Measurements from ENCODE around the gene ZDHHC4. TPM values are rescaled to one million over a fixed set of nuclear protein-coding genes. Genes with fewer than 3 reads are reported as not detected.

Gene ZDHHC4
- total RNA-seq, 3 donors from 2014 or later (not counting 1 experiment from before 2014, with no cell fraction given): 29.4 to 37.6 (median 35.3) TPM

GRCh38 chr7:6608081-6608480 lies 30.8 kb downstream of the ZDHHC4 start:
- no peaks in the 10 kb centered on the region for H3K27me3 Mint-ChIP-seq (ENCODE audit: low read depth in 2 of 2)
- H3K9me3 Mint-ChIP-seq: no peaks in the 10 kb centered on the region
- no peaks in the 10 kb centered on the region for H3K36me3 Mint-ChIP-seq
- 95% methylated on average over 26 of the region's 27 CpGs for WGBS (ENCODE audit: insufficient coverage)
- no peak for TF ChIP-seq CTCF (IDR thresholded peaks at IDR 0.05)
- no peak overlapping the region for H3K4me3 ChIP-seq (ENCODE audit: low read length)
- no peak for DNase-seq
- no peak overlapping the region for H3K27ac Mint-ChIP-seq
- H3K27me3 ChIP-seq (ENCODE audit: control insufficient read depth, insufficient read depth, low read length): no peaks in the 10 kb centered on the region
- no peaks in the 10 kb centered on the region for H3K4me1 ChIP-seq (ENCODE audit: control insufficient read depth, insufficient read depth, low read length)
- H3K4me3 Mint-ChIP-seq: no peak overlapping the region
- H3K4me1 Mint-ChIP-seq: peaks cover 0 to 13% of the 10 kb centered on the region in 2 donors
- intact Hi-C loops (cut with micrococcal nuclease): no loop called here
- no peak overlapping the region for H3K27ac ChIP-seq (ENCODE audit: low read length)
- ATAC-seq: no peak
- H3K36me3 ChIP-seq (ENCODE audit: control insufficient read depth, insufficient read depth, low read length): peaks cover 9% of the 10 kb centered on the region
- H3K9me3 ChIP-seq (ENCODE audit: control insufficient read depth, insufficient read depth, low read length): no peaks in the 10 kb centered on the region

DNA sequence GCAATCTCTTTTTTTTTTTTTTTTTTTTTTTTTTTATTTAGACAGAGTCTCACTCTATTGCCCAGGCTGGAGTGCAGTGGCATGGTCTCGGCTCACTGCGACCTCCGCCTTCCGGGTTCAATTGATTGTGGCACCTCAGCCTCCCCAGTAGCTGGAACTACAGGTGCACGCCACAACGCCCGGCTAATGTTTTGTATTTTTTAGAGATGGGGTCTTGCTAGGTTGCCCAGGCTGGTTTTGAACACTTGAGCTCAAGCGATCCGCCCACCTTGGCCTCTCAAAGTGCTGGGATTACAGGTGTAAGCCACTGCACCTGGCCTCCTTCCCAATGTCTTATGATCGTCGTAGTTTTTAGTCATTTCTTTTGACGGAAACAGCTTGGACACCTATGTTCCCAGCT lies 31.5 kb downstream of the ZDHHC4 start:
- Mint-ChIP-seq H3K27me3 (ENCODE audit: low read depth in 2 of 2) (no peaks in the 10 kb centered on the region), H3K4me3 (no peak overlapping the region), H3K36me3 (no peaks in the 10 kb centered on the region), H3K4me1 (peaks cover 0 to 13% of the 10 kb centered on the region in 2 donors), H3K27ac (no peak overlapping the region), H3K9me3 (no peaks in the 10 kb centered on the region)
- intact Hi-C loops (cut with micrococcal nuclease): no loop called here
- Histone ChIP-seq H3K36me3 (ENCODE audit: control insufficient read depth, insufficient read depth, low read length) (peaks cover 9% of the 10 kb centered on the region), H3K4me1 (ENCODE audit: control insufficient read depth, insufficient read depth, low read length) (no peaks in the 10 kb centered on the region), H3K4me3 (ENCODE audit: low read length) (no peak overlapping the region), H3K9me3 (ENCODE audit: control insufficient read depth, insufficient read depth, low read length) (no peaks in the 10 kb centered on the region), H3K27me3 (ENCODE audit: control insufficient read depth, insufficient read depth, low read length) (no peaks in the 10 kb centered on the region), H3K27ac (ENCODE audit: low read length) (no peak overlapping the region)
- no peak for TF ChIP-seq CTCF (IDR thresholded peaks at IDR 0.05)
- ATAC-seq (no peak), DNase-seq (no peak)
- 98% methylated on average over 12 of the region's 12 CpGs for WGBS (ENCODE audit: insufficient coverage)

- peaks cover 21% of the 10 kb centered on the region for H3K4me1 ChIP-seq (ENCODE audit: control insufficient read depth, insufficient read depth, low read length)
- WGBS (ENCODE audit: insufficient coverage): 82% methylated on average over 5 of the region's 7 CpGs
- no peaks in the 10 kb centered on the region for H3K27me3 ChIP-seq (ENCODE audit: control insufficient read depth, insufficient read depth, low read length)
- H3K27ac Mint-ChIP-seq: no peak overlapping the region
- H3K36me3 ChIP-seq (ENCODE audit: control insufficient read depth, insufficient read depth, low read length): no peaks in the 10 kb centered on the region
- no peak overlapping the region for H3K27ac ChIP-seq (ENCODE audit: low read length)
- no peaks in the 10 kb centered on the region for H3K9me3 ChIP-seq (ENCODE audit: control insufficient read depth, insufficient read depth, low read length)
- no peak for DNase-seq
- peaks cover 10 to 24% of the 10 kb centered on the region in 2 donors for H3K4me1 Mint-ChIP-seq
- TF ChIP-seq CTCF (IDR thresholded peaks at IDR 0.05): no peak
- no peaks in the 10 kb centered on the region for H3K9me3 Mint-ChIP-seq
- H3K27me3 Mint-ChIP-seq (ENCODE audit: low read depth in 2 of 2): peaks cover 0 to 3% of the 10 kb centered on the region in 2 donors
- H3K4me3 Mint-ChIP-seq: no peak overlapping the region
- no peaks in the 10 kb centered on the region for H3K36me3 Mint-ChIP-seq
- ATAC-seq: no peak
- no peak overlapping the region for H3K4me3 ChIP-seq (ENCODE audit: low read length)
- intact Hi-C loops (cut with micrococcal nuclease): no loop called here
Observed at GRCh38 chr7:6612819-6613218, 35.6 kb downstream of the ZDHHC4 start.

- no peak overlapping the region for H3K4me3 Mint-ChIP-seq
- no peaks in the 10 kb centered on the region for H3K27me3 ChIP-seq (ENCODE audit: control insufficient read depth, insufficient read depth, low read length)
- no peak overlapping the region for H3K27ac ChIP-seq (ENCODE audit: low read length)
- H3K36me3 ChIP-seq (ENCODE audit: control insufficient read depth, insufficient read depth, low read length): no peaks in the 10 kb centered on the region
- H3K27ac Mint-ChIP-seq: no peak overlapping the region
- intact Hi-C loops (cut with micrococcal nuclease): no loop called here
- TF ChIP-seq CTCF (IDR thresholded peaks at IDR 0.05): no peak
- WGBS (ENCODE audit: insufficient coverage): 61% methylated on average over 2 of the region's 2 CpGs
- no peaks in the 10 kb centered on the region for H3K36me3 Mint-ChIP-seq
- ATAC-seq (no peak), DNase-seq (no peak)
- no peaks in the 10 kb centered on the region for H3K9me3 ChIP-seq (ENCODE audit: control insufficient read depth, insufficient read depth, low read length)
- peaks cover 10 to 24% of the 10 kb centered on the region in 2 donors for H3K4me1 Mint-ChIP-seq
- no peaks in the 10 kb centered on the region for H3K9me3 Mint-ChIP-seq
- peaks cover 0 to 3% of the 10 kb centered on the region in 2 donors for H3K27me3 Mint-ChIP-seq (ENCODE audit: low read depth in 2 of 2)
- peaks cover 21% of the 10 kb centered on the region for H3K4me1 ChIP-seq (ENCODE audit: control insufficient read depth, insufficient read depth, low read length)
- H3K4me3 ChIP-seq (ENCODE audit: low read length): no peak overlapping the region
Observed at GRCh38 chr7:6613706-6614105, 36.5 kb downstream of the ZDHHC4 start.

Measured in natural killer cell (primary cell).